Measurements from ENCODE around the gene VGLL4. TPM values are rescaled to one million over a fixed set of nuclear protein-coding genes. Genes with fewer than 3 reads are reported as not detected.

VGLL4 gene
- polyA plus RNA-seq, 1 donor from 2014 or later: 113 TPM

DNA sequence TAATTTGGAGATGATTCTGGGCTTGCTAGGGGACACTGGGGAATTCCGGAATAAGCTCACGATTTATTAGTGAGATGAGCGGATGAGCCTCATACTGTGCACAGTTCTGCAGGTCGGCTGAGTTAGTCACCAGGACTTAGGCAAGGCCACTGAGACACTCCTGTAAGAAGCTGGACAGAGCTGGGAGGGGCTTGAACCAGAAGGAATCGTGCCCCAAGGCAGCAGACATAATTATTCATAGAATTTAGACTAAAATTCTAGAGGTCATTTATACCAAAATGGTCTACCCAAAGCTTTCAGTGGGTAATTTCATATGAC lies 121.4 kb downstream of the VGLL4 start:
- H3K36me3 ChIP-seq (ENCODE audit: insufficient read depth, low read length): no peaks in the 10 kb centered on the region
- H3K4me3 ChIP-seq (ENCODE audit: low read length): no peak overlapping the region
- no peak for TF ChIP-seq SMC3 (conservative IDR thresholded peaks at IDR 0.05; ENCODE audit: poor library complexity)
- TF ChIP-seq TAF1 (IDR thresholded peaks at IDR 0.05; ENCODE audit: low read depth): no peak
- TF ChIP-seq EP300 (conservative IDR thresholded peaks at IDR 0.05; ENCODE audit: poor library complexity, severe bottlenecking): no peak
- TF ChIP-seq POLR2AphosphoS5 (IDR thresholded peaks at IDR 0.05): no peak
- no peak for TF ChIP-seq RAD21 (conservative IDR thresholded peaks at IDR 0.05)
- no peak for TF ChIP-seq EZH2 (IDR thresholded peaks at IDR 0.05; ENCODE audit: borderline replicate concordance, insufficient read depth, low read length, poor library complexity, severe bottlenecking)
- TF ChIP-seq, protein P1, sequence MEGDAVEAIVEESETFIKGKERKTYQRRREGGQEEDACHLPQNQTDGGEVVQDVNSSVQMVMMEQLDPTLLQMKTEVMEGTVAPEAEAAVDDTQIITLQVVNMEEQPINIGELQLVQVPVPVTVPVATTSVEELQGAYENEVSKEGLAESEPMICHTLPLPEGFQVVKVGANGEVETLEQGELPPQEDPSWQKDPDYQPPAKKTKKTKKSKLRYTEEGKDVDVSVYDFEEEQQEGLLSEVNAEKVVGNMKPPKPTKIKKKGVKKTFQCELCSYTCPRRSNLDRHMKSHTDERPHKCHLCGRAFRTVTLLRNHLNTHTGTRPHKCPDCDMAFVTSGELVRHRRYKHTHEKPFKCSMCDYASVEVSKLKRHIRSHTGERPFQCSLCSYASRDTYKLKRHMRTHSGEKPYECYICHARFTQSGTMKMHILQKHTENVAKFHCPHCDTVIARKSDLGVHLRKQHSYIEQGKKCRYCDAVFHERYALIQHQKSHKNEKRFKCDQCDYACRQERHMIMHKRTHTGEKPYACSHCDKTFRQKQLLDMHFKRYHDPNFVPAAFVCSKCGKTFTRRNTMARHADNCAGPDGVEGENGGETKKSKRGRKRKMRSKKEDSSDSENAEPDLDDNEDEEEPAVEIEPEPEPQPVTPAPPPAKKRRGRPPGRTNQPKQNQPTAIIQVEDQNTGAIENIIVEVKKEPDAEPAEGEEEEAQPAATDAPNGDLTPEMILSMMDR (IDR thresholded peaks at IDR 0.05; ENCODE audit: poor library complexity, severe bottlenecking): no peak
- TF ChIP-seq, protein P2, sequence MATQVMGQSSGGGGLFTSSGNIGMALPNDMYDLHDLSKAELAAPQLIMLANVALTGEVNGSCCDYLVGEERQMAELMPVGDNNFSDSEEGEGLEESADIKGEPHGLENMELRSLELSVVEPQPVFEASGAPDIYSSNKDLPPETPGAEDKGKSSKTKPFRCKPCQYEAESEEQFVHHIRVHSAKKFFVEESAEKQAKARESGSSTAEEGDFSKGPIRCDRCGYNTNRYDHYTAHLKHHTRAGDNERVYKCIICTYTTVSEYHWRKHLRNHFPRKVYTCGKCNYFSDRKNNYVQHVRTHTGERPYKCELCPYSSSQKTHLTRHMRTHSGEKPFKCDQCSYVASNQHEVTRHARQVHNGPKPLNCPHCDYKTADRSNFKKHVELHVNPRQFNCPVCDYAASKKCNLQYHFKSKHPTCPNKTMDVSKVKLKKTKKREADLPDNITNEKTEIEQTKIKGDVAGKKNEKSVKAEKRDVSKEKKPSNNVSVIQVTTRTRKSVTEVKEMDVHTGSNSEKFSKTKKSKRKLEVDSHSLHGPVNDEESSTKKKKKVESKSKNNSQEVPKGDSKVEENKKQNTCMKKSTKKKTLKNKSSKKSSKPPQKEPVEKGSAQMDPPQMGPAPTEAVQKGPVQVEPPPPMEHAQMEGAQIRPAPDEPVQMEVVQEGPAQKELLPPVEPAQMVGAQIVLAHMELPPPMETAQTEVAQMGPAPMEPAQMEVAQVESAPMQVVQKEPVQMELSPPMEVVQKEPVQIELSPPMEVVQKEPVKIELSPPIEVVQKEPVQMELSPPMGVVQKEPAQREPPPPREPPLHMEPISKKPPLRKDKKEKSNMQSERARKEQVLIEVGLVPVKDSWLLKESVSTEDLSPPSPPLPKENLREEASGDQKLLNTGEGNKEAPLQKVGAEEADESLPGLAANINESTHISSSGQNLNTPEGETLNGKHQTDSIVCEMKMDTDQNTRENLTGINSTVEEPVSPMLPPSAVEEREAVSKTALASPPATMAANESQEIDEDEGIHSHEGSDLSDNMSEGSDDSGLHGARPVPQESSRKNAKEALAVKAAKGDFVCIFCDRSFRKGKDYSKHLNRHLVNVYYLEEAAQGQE (IDR thresholded peaks at IDR 0.05; ENCODE audit: borderline replicate concordance): no peak
- H3K27ac ChIP-seq (ENCODE audit: low read length): no peak overlapping the region
- H4K20me1 ChIP-seq (ENCODE audit: insufficient read depth): no peaks in the 10 kb centered on the region
- H3K27me3 ChIP-seq (ENCODE audit: insufficient read depth, low read depth, low read length): no peaks in the 10 kb centered on the region
- no peak overlapping the region for H2AFZ ChIP-seq (ENCODE audit: low read depth, low read length)
- no peaks in the 10 kb centered on the region for H3K79me2 ChIP-seq (replicated peaks; ENCODE audit: insufficient read depth, low read length)
- H3K9me2 ChIP-seq (ENCODE audit: insufficient read depth, low read length): no peaks in the 10 kb centered on the region
- H3K9me3 ChIP-seq (ENCODE audit: low read length): no peaks in the 10 kb centered on the region
- no peaks in the 10 kb centered on the region for H3F3A ChIP-seq (ENCODE audit: insufficient read depth, low read length, poor library complexity, severe bottlenecking)
- no peak overlapping the region for H3K9ac ChIP-seq (ENCODE audit: low read length)
- H3K4me2 ChIP-seq (ENCODE audit: low read length): no peak overlapping the region

DNA sequence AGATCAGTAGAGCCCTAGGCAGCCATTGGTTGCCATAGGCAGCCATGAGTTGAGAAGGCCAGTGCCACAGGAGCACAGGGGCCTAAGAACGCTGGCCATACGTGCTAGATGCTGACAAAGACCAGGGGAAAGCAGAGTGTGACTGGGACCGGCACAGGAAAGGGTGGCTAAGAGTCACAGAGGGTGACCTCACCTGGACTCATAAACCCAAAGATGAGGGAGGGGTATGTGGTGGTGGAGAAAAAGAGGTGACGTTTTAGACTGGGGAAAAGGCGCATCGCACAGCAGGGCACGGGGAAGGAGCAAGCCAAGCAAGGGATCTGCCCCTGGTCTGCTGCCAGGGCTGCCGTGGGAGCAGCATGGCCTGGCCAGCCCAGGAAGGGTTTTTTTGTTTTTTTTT lies 122.5 kb downstream of the VGLL4 start:
- Histone ChIP-seq H3K9me2 (ENCODE audit: insufficient read depth, low read length) (no peaks in the 10 kb centered on the region), H3K27ac (ENCODE audit: low read length) (no peak overlapping the region), H4K20me1 (ENCODE audit: insufficient read depth) (no peaks in the 10 kb centered on the region), H3K36me3 (ENCODE audit: insufficient read depth, low read length) (no peaks in the 10 kb centered on the region), H3F3A (ENCODE audit: insufficient read depth, low read length, poor library complexity, severe bottlenecking) (no peaks in the 10 kb centered on the region), H2AFZ (ENCODE audit: low read depth, low read length) (no peak overlapping the region), H3K4me2 (ENCODE audit: low read length) (no peak overlapping the region), H3K4me3 (ENCODE audit: low read length) (no peak overlapping the region), H3K27me3 (ENCODE audit: insufficient read depth, low read depth, low read length) (no peaks in the 10 kb centered on the region), H3K79me2 (replicated peaks; ENCODE audit: insufficient read depth, low read length) (no peaks in the 10 kb centered on the region), H3K9me3 (ENCODE audit: low read length) (no peaks in the 10 kb centered on the region), H3K9ac (ENCODE audit: low read length) (no peak overlapping the region)
- no peak for TF ChIP-seq EP300 (conservative IDR thresholded peaks at IDR 0.05; ENCODE audit: poor library complexity, severe bottlenecking)
- TF ChIP-seq SMC3 (conservative IDR thresholded peaks at IDR 0.05; ENCODE audit: poor library complexity): no peak
- TF ChIP-seq, protein P2 (IDR thresholded peaks at IDR 0.05; ENCODE audit: borderline replicate concordance): no peak
- TF ChIP-seq MXI1 (conservative IDR thresholded peaks at IDR 0.05; ENCODE audit: poor library complexity, severe bottlenecking): no peak
- TF ChIP-seq RAD21 (conservative IDR thresholded peaks at IDR 0.05): no peak
- TF ChIP-seq, protein P1 (IDR thresholded peaks at IDR 0.05; ENCODE audit: poor library complexity, severe bottlenecking): no peak
- no peak for TF ChIP-seq EZH2 (IDR thresholded peaks at IDR 0.05; ENCODE audit: borderline replicate concordance, insufficient read depth, low read length, poor library complexity, severe bottlenecking)
- TF ChIP-seq TAF1 (IDR thresholded peaks at IDR 0.05; ENCODE audit: low read depth): no peak
- TF ChIP-seq POLR2AphosphoS5 (IDR thresholded peaks at IDR 0.05): no peak
